Transverse colon (tissue), 3 donors: ENCODE results near the gene EMP2.

Source experiments
- CTCF ChIP-seq, 5 experiments: fragments of 200-600 bp in 3 of 5; fragments of 450-650 bp in 2 of 5; sonication (generic) in 3 of 5; IDR thresholded peaks; 1 replicate in 2 of 5; 2 replicates in 3 of 5; pipeline ENCODE4 v1.5.1; 2016 to 2017; ENCODE audit warnings: antibody characterized with exemption in 5 of 5, inconsistent platforms in 3 of 5, mild to moderate bottlenecking in 2 of 5, moderate library complexity in 1 of 5
- EP300 ChIP-seq: sonication (generic); formaldehyde crosslinking; IDR thresholded peaks from one replicate; pipeline ENCODE4 v1.6.1; 2017; ENCODE audit warnings: antibody characterized with exemption, low read depth

GRCh38 chr16:10566613-10567012, 13.8 kb downstream of the EMP2 start:
- TF ChIP-seq CTCF (IDR thresholded peaks at IDR 0.05) (no peak), EP300 (no peak)
